H1 (cell line): Measurements from ENCODE around the gene KRT3. TPM values are rescaled to one million over a fixed set of nuclear protein-coding genes. Genes with fewer than 3 reads are reported as not detected.

Experiments used
- BCL11A ChIP-seq, 2 experiments: IDR thresholded peaks; one replicate each; pipeline ENCODE4 v1.6.1; 2011; ENCODE audit warnings: low read depth in 2 of 2, low read length in 2 of 2, mild to moderate bottlenecking in 2 of 2
- CHD7 ChIP-seq: fragments of 300-600 bp; sonication (generic); IDR thresholded peaks from 2 replicates; pipeline ENCODE4 v1.7.1; 2012; ENCODE audit warnings: low read length, moderate library complexity, mild to moderate bottlenecking, inconsistent platforms; ENCODE audit not compliant: insufficient replicate concordance
- EGR1 ChIP-seq: IDR thresholded peaks from 2 replicates; pipeline ENCODE4 v1.6.1; 2011; ENCODE audit warnings: low read depth, low read length, borderline replicate concordance
- KDM4A ChIP-seq: IDR thresholded peaks from one replicate; pipeline ENCODE4 v1.7.1; 2012; ENCODE audit warnings: low read depth, mild to moderate bottlenecking, moderate library complexity, low read length, inconsistent platforms; ENCODE audit not compliant: severe bottlenecking
- KDM5A ChIP-seq: fragments of 200-600 bp; IDR thresholded peaks from 2 replicates; pipeline ENCODE4 v1.7.1; 2012; ENCODE audit warnings: mild to moderate bottlenecking, low read length, inconsistent platforms, mixed read lengths
- POLR2A ChIP-seq, 2 experiments: IDR thresholded peaks; 1 replicate in 1 of 2; 2 replicates in 1 of 2; pipeline ENCODE4 v1.6.1; 2011; ENCODE audit warnings: low read depth in 2 of 2, low read length in 2 of 2, mild to moderate bottlenecking in 2 of 2; ENCODE audit errors: control extremely low read depth in 1 of 2
- polyA plus RNA-seq, 7 experiments: library from polyadenylated mRNA; depleted of rRNA in 3 of 7; stranded (reverse) in 5 of 7; unstranded in 2 of 7; fragments of >200 nt in 5 of 7; fragments of 200-250 nt in 2 of 7; gene quantifications; 1 replicate in 5 of 7; 2 replicates in 1 of 7; 4 replicates in 1 of 7; pipeline versions ENCODE4 v1.2.1 to v1.2.3, GENCODE V29; 2011 to 2013; ENCODE audit warnings: missing spikeins in 2 of 7, mixed read lengths in 2 of 7
- total RNA-seq: library from RNA; stranded (reverse); fragmentation: NEBNext Ultra II Directional; extraction: Animal tissue kit (Norgen Biotek cat#: 25700); gene quantifications from 2 replicates; pipeline ENCODE4 v1.2.1, GENCODE V29; 2021

KRT3 gene
- total and polyA plus RNA-seq, 2 of the 8 experiments (the other 6 are each of a cell fraction or from before 2014, with no cell fraction given) = not detected

DNA sequence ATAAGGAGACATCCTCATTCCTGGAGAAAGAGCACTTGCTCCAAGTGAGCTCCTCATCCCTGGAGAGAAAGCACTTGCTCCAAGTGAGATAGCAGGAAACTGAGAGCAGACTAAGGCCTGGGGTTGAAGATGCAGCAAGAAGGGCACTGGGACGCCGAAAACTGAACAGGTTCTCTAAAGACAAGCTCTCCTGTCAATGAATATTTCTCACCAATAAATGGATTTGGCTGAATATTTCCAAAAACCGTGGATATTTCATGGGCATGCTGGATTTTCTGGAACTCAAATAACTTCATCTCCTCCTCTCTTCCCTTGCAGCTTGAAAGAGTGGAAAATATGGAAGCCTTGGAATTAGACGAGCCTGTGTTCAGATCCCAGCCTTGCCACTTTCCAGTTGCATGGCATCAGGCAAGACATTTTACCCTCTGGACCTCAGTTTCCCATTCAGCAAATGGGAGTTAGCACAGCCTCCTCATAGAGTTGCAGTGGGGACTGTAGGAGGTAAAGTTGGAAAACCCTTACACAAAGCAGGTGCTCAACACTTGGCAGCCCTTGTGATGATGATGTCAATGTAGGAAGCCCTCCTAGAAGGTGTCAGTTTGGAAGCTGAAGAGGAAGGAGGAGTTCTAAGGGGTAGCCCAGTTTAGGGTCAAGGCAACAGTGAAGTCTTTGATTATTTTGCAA lies 14.4 kb downstream of the KRT3 start (continued):
- TF ChIP-seq CHD7 (no peak), BCL11A (IDR thresholded peaks at IDR 0.05; ENCODE audit: low read depth in 2 of 2, low read length in 2 of 2) (no peak), POLR2A (IDR thresholded peaks at IDR 0.05; ENCODE audit: control extremely low read depth in 1 of 2, low read depth in 2 of 2, low read length in 2 of 2) (no peak), KDM4A (no peak), EGR1 (no peak), KDM5A (no peak)
